Nephron progenitor cell (in vitro differentiated cells): ENCODE results near the gene CSNK1A1L.
A peak's percentile ranks its signal among the peaks of the same experiment; 100 is the strongest.

Source experiments
- DNase-seq: peaks from one replicate; pipeline ENCODE4 v3.0.0; 2021
- H3K27ac Mint-ChIP-seq: 2 replicates; pipeline ENCODE4 v1.8.0; 2021; ENCODE audit warnings: mild to moderate bottlenecking, moderate library complexity, mixed read lengths
- H3K27me3 Mint-ChIP-seq: 2 replicates; pipeline ENCODE4 v1.8.0; 2021; ENCODE audit warnings: mild to moderate bottlenecking, low read depth, mixed read lengths; ENCODE audit not compliant: poor library complexity
- H3K36me3 Mint-ChIP-seq: 2 replicates; pipeline ENCODE4 v1.8.0; 2021; ENCODE audit warnings: low read depth, mixed read lengths
- H3K4me1 Mint-ChIP-seq: 2 replicates; pipeline ENCODE4 v1.8.0; 2021; ENCODE audit warnings: mixed read lengths
- H3K4me3 Mint-ChIP-seq: 2 replicates; pipeline ENCODE4 v1.8.0; 2021; ENCODE audit warnings: mild to moderate bottlenecking, moderate library complexity, mixed read lengths
- H3K9me3 Mint-ChIP-seq: 2 replicates; pipeline ENCODE4 v1.8.0; 2021; ENCODE audit warnings: mild to moderate bottlenecking, moderate library complexity, mixed read lengths
- TF ChIP-seq, protein P1 (sequence below): fragments of 200-600 bp; sonication (generic); IDR thresholded peaks from 2 replicates; pipeline ENCODE4 v1.5.0; 2021; ENCODE audit warnings: antibody characterized with exemption

Gene CSNK1A1L

DNA sequence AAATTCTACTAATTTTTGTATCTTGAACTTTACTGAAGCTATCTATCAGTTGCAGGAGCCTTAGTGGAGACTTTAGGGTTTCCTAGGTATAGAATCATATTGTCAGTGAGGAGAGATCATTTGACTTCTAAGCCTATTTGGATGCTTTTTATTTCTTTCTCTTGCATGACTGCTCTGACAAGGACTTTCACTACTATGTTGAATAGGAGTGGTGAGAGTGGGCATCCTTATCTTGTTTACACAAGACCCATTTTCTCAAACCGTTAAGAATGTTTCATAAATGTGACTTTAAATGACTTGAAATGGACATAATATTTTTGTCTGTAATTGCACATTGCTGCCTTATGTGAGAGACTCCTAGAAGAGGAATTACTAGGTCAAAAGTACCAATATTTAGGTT is 17.9 kb upstream of the CSNK1A1L start:
- DNase-seq, result no peak
- Mint-ChIP-seq H3K4me1 (peaks cover 14% of the 10 kb centered on the region), H3K36me3 (no peaks in the 10 kb centered on the region), H3K27ac (no peak overlapping the region), H3K9me3 (no peaks in the 10 kb centered on the region), H3K4me3 (no peak overlapping the region), H3K27me3 (no peaks in the 10 kb centered on the region)
- TF ChIP-seq, protein P1, sequence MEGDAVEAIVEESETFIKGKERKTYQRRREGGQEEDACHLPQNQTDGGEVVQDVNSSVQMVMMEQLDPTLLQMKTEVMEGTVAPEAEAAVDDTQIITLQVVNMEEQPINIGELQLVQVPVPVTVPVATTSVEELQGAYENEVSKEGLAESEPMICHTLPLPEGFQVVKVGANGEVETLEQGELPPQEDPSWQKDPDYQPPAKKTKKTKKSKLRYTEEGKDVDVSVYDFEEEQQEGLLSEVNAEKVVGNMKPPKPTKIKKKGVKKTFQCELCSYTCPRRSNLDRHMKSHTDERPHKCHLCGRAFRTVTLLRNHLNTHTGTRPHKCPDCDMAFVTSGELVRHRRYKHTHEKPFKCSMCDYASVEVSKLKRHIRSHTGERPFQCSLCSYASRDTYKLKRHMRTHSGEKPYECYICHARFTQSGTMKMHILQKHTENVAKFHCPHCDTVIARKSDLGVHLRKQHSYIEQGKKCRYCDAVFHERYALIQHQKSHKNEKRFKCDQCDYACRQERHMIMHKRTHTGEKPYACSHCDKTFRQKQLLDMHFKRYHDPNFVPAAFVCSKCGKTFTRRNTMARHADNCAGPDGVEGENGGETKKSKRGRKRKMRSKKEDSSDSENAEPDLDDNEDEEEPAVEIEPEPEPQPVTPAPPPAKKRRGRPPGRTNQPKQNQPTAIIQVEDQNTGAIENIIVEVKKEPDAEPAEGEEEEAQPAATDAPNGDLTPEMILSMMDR, result no peak

DNA sequence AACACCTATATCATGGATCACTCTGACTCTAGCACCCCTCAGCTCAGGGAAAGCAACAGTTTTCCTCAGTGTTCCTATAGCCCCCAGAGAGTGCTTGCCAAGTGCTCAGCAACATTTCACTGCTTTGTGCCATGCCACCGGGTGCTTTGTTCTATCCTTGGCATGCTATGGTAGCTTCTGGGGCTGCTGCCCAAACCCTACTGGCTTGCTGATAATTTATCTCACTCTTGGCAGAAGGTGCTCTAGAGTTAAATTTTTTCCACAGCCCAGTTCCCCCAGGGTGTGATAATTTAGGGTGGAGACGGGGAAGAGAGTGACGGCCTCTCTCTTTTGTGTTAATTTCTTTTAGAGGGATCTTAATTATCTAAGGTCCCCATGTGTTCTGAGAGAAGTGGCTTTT is 12.6 kb upstream of the CSNK1A1L start:
- TF ChIP-seq, protein P1, result no peak
- Mint-ChIP-seq H3K27ac (no peak overlapping the region), H3K4me1 (peaks cover 3% of the 10 kb centered on the region), H3K4me3 (no peak overlapping the region), H3K9me3 (no peaks in the 10 kb centered on the region), H3K36me3 (no peaks in the 10 kb centered on the region), H3K27me3 (peaks cover 3% of the 10 kb centered on the region)
- DNase-seq, result no peak

DNA sequence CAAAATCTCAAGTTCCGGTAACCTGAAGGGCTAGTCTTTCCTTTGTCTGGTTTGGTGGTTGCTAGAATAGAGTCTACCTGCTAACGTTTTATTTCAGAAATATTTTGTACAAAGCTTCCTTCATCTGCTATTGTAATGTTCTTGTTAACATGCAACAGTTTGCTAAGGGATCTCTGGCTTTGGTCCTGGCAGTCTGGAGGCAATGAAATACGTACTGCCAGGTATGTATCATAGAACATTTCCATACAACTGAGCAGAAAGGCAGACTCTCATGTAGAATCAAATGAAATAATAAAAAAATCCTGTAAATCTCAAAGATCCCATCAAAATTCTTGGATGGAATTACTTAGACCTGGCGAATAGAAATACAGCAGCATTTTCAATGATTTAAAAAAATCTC is 8.8 kb upstream of the CSNK1A1L start:
- DNase-seq, result no peak
- TF ChIP-seq, protein P1, result no peak
- Mint-ChIP-seq H3K4me1 (peaks cover 3% of the 10 kb centered on the region), H3K27me3 (peaks cover 3% of the 10 kb centered on the region), H3K27ac (no peak overlapping the region), H3K9me3 (no peaks in the 10 kb centered on the region), H3K4me3 (no peak overlapping the region), H3K36me3 (no peaks in the 10 kb centered on the region)

DNA sequence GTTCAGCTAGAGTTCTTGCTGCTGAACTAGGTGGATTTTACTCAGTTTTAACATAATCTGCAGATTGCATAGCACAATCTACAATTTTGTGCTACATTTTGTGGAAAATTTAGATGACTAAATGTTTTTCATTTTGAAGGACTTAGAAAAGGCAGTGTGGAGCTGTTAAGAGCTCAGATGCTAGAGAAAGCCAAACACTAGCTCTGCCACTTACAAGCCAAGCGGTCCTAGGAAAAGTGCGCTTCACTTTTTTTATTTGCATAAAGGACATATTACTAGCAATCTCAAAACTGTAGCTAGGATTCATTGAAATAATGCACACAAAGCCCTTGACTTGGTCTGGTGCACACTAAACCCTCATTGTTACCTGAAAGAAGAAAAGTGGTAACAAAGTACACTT is 8.1 kb upstream of the CSNK1A1L start:
- Mint-ChIP-seq H3K27me3 (peaks cover 3% of the 10 kb centered on the region), H3K9me3 (no peaks in the 10 kb centered on the region), H3K4me3 (no peak overlapping the region), H3K27ac (no peak overlapping the region), H3K36me3 (no peaks in the 10 kb centered on the region), H3K4me1 (peaks cover 3% of the 10 kb centered on the region)
- DNase-seq, result no peak
- TF ChIP-seq, protein P1, result no peak

DNA sequence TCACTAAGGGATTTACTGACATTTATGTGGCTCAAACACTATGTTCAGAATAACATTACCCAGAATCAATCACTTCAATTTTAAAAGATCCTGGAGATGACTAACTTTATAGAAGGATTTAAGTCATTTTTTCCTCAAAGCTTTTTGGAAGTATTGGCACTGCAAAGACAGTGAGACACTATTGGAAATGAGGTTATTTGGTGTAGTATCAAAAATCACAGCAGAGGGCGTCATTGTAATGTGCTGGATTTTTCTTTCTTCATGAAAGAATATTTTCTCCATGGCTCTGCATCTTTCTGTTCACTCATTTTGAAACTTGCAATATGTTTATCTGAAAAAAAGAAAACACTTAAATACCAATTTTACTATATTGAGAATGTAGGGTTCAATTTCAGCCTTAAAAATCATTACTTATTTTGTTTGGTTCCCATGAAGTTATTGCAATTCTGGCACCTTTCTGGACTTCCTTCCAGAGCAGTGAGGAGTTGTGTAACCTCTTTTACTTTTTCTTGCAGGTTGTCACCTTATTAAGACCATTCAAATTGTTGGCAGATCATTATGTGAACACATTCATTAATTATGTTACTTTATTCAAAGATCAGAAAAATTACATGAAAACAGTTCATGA is 3.7 kb upstream of the CSNK1A1L start:
- no peak for DNase-seq
- Mint-ChIP-seq H3K4me1 (no peaks in the 10 kb centered on the region), H3K4me3 (no peak overlapping the region), H3K27me3 (no peaks in the 10 kb centered on the region), H3K36me3 (no peaks in the 10 kb centered on the region), H3K27ac (no peak overlapping the region), H3K9me3 (no peaks in the 10 kb centered on the region)
- TF ChIP-seq, protein P1, result peak; percentile 64

DNA sequence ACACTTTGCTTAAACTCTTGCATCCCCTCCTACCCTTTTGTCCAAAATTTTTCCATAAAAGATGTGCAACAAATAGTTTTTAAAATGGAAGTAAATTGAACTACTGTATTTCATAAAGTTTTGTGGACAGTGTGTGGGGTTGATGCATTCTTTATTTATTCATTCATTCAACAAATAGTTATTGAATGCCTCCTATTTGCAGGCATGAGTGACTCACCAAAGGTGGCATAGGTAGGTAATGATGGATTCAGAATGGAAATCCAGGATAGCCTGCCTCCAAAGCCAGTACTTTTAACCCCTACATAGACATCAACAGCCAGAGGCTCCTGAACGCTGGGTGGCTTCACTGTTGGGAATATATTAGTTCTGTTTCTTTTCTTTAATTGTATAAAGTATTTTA is 2.4 kb upstream of the CSNK1A1L start:
- no peaks in the 10 kb centered on the region for H3K9me3 Mint-ChIP-seq
- H3K4me3 Mint-ChIP-seq, result no peak overlapping the region
- H3K27me3 Mint-ChIP-seq, result no peaks in the 10 kb centered on the region
- no peak for DNase-seq
- no peak overlapping the region for H3K27ac Mint-ChIP-seq
- H3K36me3 Mint-ChIP-seq, result no peaks in the 10 kb centered on the region
- TF ChIP-seq, protein P1, result no peak
- peaks cover 2% of the 10 kb centered on the region for H3K4me1 Mint-ChIP-seq
